Activated T-helper 2 cell treated with anti-CD3 and anti-CD28 coated beads, Interferon-gamma antibody, Interleukin-2, Interleukin-4, amounts not matched to agents 10 μg/mL and 5 μg/mL and 100 μg/mL, durations not matched to agents 14 hours and 24 hours and 36 hours (primary cell): Measurements from ENCODE around the gene TBKBP1. TPM values are rescaled to one million over a fixed set of nuclear protein-coding genes. Genes with fewer than 3 reads are reported as not detected.

Source experiments
- DNase-seq: peaks from one replicate; pipeline ENCODE4 v3.0.0; 2021; ENCODE audit warnings: low spot score
- H3K27ac Mint-ChIP-seq: one replicate; pipeline ENCODE4 v1.8.0; 2021; ENCODE audit warnings: mixed read lengths
- H3K27me3 Mint-ChIP-seq: one replicate; pipeline ENCODE4 v1.8.0; 2021; ENCODE audit warnings: low read depth, mixed read lengths
- H3K36me3 Mint-ChIP-seq: one replicate; pipeline ENCODE4 v1.8.0; 2021; ENCODE audit warnings: low read depth, mixed read lengths
- H3K4me1 Mint-ChIP-seq: one replicate; pipeline ENCODE4 v1.8.0; 2021; ENCODE audit warnings: low read depth, mixed read lengths
- H3K4me3 Mint-ChIP-seq: one replicate; pipeline ENCODE4 v1.8.0; 2021; ENCODE audit warnings: low read depth, mild to moderate bottlenecking, moderate library complexity, mixed read lengths
- H3K9me3 Mint-ChIP-seq: one replicate; pipeline ENCODE4 v1.8.0; 2021; ENCODE audit warnings: mixed read lengths
- intact Hi-C: fragments of 100-400 bp; cut with micrococcal nuclease; formaldehyde crosslinking; loops from one replicate; pipeline ENCODE4 v1.15.1; 2023
- total RNA-seq: library from RNA; stranded (reverse); gene quantifications from 2 replicates; pipeline ENCODE4 v1.2.3, GENCODE V29; 2022

TBKBP1 gene
- total RNA-seq, 1 donor from 2014 or later, result 9.8 TPM

- intact Hi-C loops, result loop anchor here (5.0 kb wide), 2 partner anchors 35 to 105 kb away; no protein-coding TSS in a partner anchor
- no peak for DNase-seq
- Mint-ChIP-seq H3K27me3 (peaks cover 2% of the 10 kb centered on the region), H3K4me3 (no peak overlapping the region), H3K9me3 (no peaks in the 10 kb centered on the region), H3K36me3 (peaks cover 4% of the 10 kb centered on the region), H3K4me1 (peaks cover 32% of the 10 kb centered on the region), H3K27ac (no peak overlapping the region)
Observed at GRCh38 chr17:47696717-47697642, 3.0 kb downstream of the TBKBP1 start.

- Mint-ChIP-seq H3K4me1 (peaks cover 29% of the 10 kb centered on the region), H3K27me3 (peaks cover 2% of the 10 kb centered on the region), H3K27ac (no peak overlapping the region), H3K4me3 (no peak overlapping the region), H3K9me3 (no peaks in the 10 kb centered on the region), H3K36me3 (peaks cover 4% of the 10 kb centered on the region)
- no peak for DNase-seq
- intact Hi-C loops, result loop anchor here (2.0 to 5.0 kb wide), 3 partner anchors 36 to 104 kb away; no protein-coding TSS in a partner anchor
Observed at GRCh38 chr17:47697906-47698711, 4.1 kb downstream of the TBKBP1 start.

GRCh38 chr17:47698749-47699535 lies 5.0 kb downstream of the TBKBP1 start:
- DNase-seq, result peak; percentile 60
- Mint-ChIP-seq H3K36me3 (peaks cover 7% of the 10 kb centered on the region), H3K4me1 (peaks cover 33% of the 10 kb centered on the region), H3K27ac (no peak overlapping the region), H3K27me3 (peaks cover 2% of the 10 kb centered on the region), H3K9me3 (no peaks in the 10 kb centered on the region), H3K4me3 (no peak overlapping the region)
- intact Hi-C loops, result loop anchor here (1.0 to 5.0 kb wide), 5 partner anchors 22 to 103 kb away; partner anchors contain the start of gene TBX21

GRCh38 chr17:47699536-47699840 lies 5.5 kb downstream of the TBKBP1 start:
- Mint-ChIP-seq H3K4me3 (no peak overlapping the region), H3K27ac (no peak overlapping the region), H3K27me3 (peaks cover 2% of the 10 kb centered on the region), H3K4me1 (peaks cover 38% of the 10 kb centered on the region), H3K9me3 (no peaks in the 10 kb centered on the region), H3K36me3 (peaks cover 8% of the 10 kb centered on the region)
- intact Hi-C loops, result loop anchor here (1.0 to 5.0 kb wide), 5 partner anchors 22 to 103 kb away; partner anchors contain the start of gene TBX21
- DNase-seq, result no peak

GRCh38 chr17:47700471-47701449 lies 6.8 kb downstream of the TBKBP1 start:
- H3K4me1 Mint-ChIP-seq, result peaks cover 46% of the 10 kb centered on the region
- no peaks in the 10 kb centered on the region for H3K27me3 Mint-ChIP-seq
- DNase-seq, result no peak
- H3K36me3 Mint-ChIP-seq, result peaks cover 15% of the 10 kb centered on the region
- intact Hi-C loops, result no loop called here
- peak overlapping the region; percentile 85 for H3K27ac Mint-ChIP-seq
- no peak overlapping the region for H3K4me3 Mint-ChIP-seq
- H3K9me3 Mint-ChIP-seq, result no peaks in the 10 kb centered on the region

GRCh38 chr17:47701608-47702007 lies 7.6 kb downstream of the TBKBP1 start:
- Mint-ChIP-seq H3K36me3 (peaks cover 15% of the 10 kb centered on the region), H3K4me1 (peaks cover 54% of the 10 kb centered on the region), H3K27ac (peak overlapping the region; percentile 85), H3K9me3 (no peaks in the 10 kb centered on the region), H3K27me3 (no peaks in the 10 kb centered on the region), H3K4me3 (no peak overlapping the region)
- no peak for DNase-seq
- intact Hi-C loops, result no loop called here

GRCh38 chr17:47702391-47702995 lies 8.5 kb downstream of the TBKBP1 start:
- no peak for DNase-seq
- Mint-ChIP-seq H3K4me3 (no peak overlapping the region), H3K36me3 (peaks cover 15% of the 10 kb centered on the region), H3K4me1 (peaks cover 62% of the 10 kb centered on the region), H3K27ac (peak overlapping the region; percentile 58), H3K27me3 (no peaks in the 10 kb centered on the region), H3K9me3 (no peaks in the 10 kb centered on the region)
- intact Hi-C loops, result no loop called here

- Mint-ChIP-seq H3K4me1 (peaks cover 64% of the 10 kb centered on the region), H3K27me3 (no peaks in the 10 kb centered on the region), H3K27ac (peak overlapping the region; percentile 89), H3K36me3 (peaks cover 15% of the 10 kb centered on the region), H3K9me3 (no peaks in the 10 kb centered on the region), H3K4me3 (peak overlapping the region; percentile 50)
- intact Hi-C loops, result no loop called here
- no peak for DNase-seq
Observed at GRCh38 chr17:47703191-47703591, 9.2 kb downstream of the TBKBP1 start.

- peak overlapping the region; percentile 89 for H3K27ac Mint-ChIP-seq
- DNase-seq, result no peak
- intact Hi-C loops, result no loop called here
- peaks cover 64% of the 10 kb centered on the region for H3K4me1 Mint-ChIP-seq
- no peaks in the 10 kb centered on the region for H3K9me3 Mint-ChIP-seq
- peak overlapping the region; percentile 50 for H3K4me3 Mint-ChIP-seq
- H3K27me3 Mint-ChIP-seq, result no peaks in the 10 kb centered on the region
- H3K36me3 Mint-ChIP-seq, result peaks cover 15% of the 10 kb centered on the region
Observed at GRCh38 chr17:47703671-47704070, 9.7 kb downstream of the TBKBP1 start.

GRCh38 chr17:47704116-47704515 lies 10.2 kb downstream of the TBKBP1 start:
- Mint-ChIP-seq H3K4me3 (peak overlapping the region; percentile 50), H3K4me1 (peaks cover 62% of the 10 kb centered on the region), H3K27me3 (no peaks in the 10 kb centered on the region), H3K9me3 (no peaks in the 10 kb centered on the region), H3K27ac (peak overlapping the region; percentile 89), H3K36me3 (peaks cover 15% of the 10 kb centered on the region)
- DNase-seq, result no peak
- intact Hi-C loops, result no loop called here

- peaks cover 62% of the 10 kb centered on the region for H3K4me1 Mint-ChIP-seq
- peak overlapping the region; percentile 58 for H3K4me3 Mint-ChIP-seq
- DNase-seq, result no peak
- H3K9me3 Mint-ChIP-seq, result no peaks in the 10 kb centered on the region
- peaks cover 12% of the 10 kb centered on the region for H3K36me3 Mint-ChIP-seq
- intact Hi-C loops, result loop anchor here (1.0 kb wide), 1 partner anchor 17 kb away; no protein-coding TSS in a partner anchor
- no peaks in the 10 kb centered on the region for H3K27me3 Mint-ChIP-seq
- H3K27ac Mint-ChIP-seq, result peak overlapping the region; percentile 89
Observed at GRCh38 chr17:47704736-47705135, 10.8 kb downstream of the TBKBP1 start.
